Colonic mucosa (tissue), 4 donors: ENCODE data around the gene COQ6. TPM values are rescaled to one million over a fixed set of nuclear protein-coding genes. Genes with fewer than 3 reads are reported as not detected.

Source experiments
- DNase-seq: peaks from one replicate; pipeline ENCODE4 v3.0.0-alpha.2; 2020
- H3K27ac ChIP-seq: fragments of 200-600 bp; one replicate; pipeline ENCODE4 v1.8.0; 2021
- H3K27me3 ChIP-seq: fragments of 200-600 bp; one replicate; pipeline ENCODE4 v1.8.0; 2021
- H3K36me3 ChIP-seq: fragments of 200-600 bp; one replicate; pipeline ENCODE4 v1.8.0; 2021
- H3K4me1 ChIP-seq: fragments of 200-600 bp; one replicate; pipeline ENCODE4 v1.8.0; 2021; ENCODE audit warnings: mild to moderate bottlenecking
- H3K4me3 ChIP-seq: fragments of 200-600 bp; one replicate; pipeline ENCODE4 v1.8.0; 2021
- H3K9ac ChIP-seq, 2 donors: one replicate each; pipeline ENCODE4 v1.7.0; 2013; ENCODE audit warnings: control low read depth in 2 of 2, low read depth in 2 of 2, low read length in 2 of 2
- H3K9me3 ChIP-seq: fragments of 200-600 bp; one replicate; pipeline ENCODE4 v1.8.0; 2021
- CTCF ChIP-seq: fragments of 200-600 bp; IDR thresholded peaks from one replicate; pipeline ENCODE4 v1.8.0; 2022; ENCODE audit warnings: antibody characterized with exemption, mild to moderate bottlenecking
- intact Hi-C: fragments of 100-400 bp; cut with DNase I; formaldehyde crosslinking; loops from one replicate; pipeline ENCODE4 v1.14.1; 2022
- total RNA-seq, 2 donors: library from RNA; stranded (reverse); fragmentation: NEBNext Ultra II Directional in 1 of 2; extraction: Animal tissue kit (Norgen Biotek cat#: 25700) in 1 of 2; gene quantifications; one replicate each; pipeline ENCODE4 v1.2.1, GENCODE V29; 2021
- donor health status: healthy.
- donor health status: DM: no; HTN: no; CAD: no.
- donor health status: DM: no; HTN: no; CAD: no.

COQ6 gene
- total RNA-seq, 2 donors from 2014 or later = 21.6 to 23.5 TPM

DNA sequence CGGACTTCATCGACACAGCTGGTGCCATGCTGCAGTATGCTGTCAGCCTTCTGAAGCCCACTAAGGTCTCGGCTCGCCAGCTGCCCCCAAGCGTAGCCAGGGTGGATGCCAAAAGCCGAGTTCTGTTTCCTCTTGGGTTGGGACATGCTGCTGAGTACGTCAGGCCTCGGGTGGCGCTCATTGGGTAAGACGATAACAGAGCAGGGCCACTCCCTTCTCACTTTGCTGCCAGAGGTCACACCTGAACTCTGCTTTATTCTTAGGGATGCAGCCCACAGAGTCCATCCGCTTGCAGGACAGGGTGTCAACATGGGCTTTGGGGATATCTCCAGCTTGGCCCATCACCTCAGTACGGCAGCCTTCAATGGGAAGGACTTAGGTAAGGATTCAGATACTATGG lies 11.1 kb downstream of the COQ6 start:
- Histone ChIP-seq H3K4me3 (no peak overlapping the region), H3K4me1 (no peaks in the 10 kb centered on the region), H3K27ac (no peak overlapping the region), H3K9ac (no peak overlapping the region), H3K9me3 (no peaks in the 10 kb centered on the region), H3K36me3 (peaks cover 35% of the 10 kb centered on the region), H3K27me3 (no peaks in the 10 kb centered on the region)
- intact Hi-C loops = no loop called here
- TF ChIP-seq CTCF = no peak
- DNase-seq = no peak

DNA sequence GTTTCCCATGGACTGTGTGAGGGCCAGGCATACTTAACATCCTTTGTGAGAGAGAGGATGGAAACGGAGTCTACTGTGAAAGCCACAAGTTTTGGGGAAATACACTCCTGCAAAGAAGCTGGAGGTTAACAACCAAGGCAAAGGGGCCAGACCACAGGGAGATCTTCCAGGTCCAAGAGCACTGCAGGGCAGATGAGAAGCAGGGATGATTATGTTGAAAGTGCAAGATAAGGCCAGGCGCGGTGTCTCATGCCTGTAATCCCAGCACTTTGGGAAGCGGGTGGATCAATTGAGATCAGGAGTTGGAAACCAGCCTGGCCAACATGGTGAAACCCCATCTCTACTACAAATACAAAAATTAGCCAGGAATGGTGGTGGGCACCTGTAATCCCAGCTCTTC lies 15.1 kb downstream of the COQ6 start:
- Histone ChIP-seq H3K9ac (no peak overlapping the region), H3K9me3 (no peaks in the 10 kb centered on the region), H3K27ac (no peak overlapping the region), H3K27me3 (no peaks in the 10 kb centered on the region), H3K36me3 (peaks cover 25% of the 10 kb centered on the region), H3K4me1 (no peaks in the 10 kb centered on the region), H3K4me3 (no peak overlapping the region)
- TF ChIP-seq CTCF = no peak
- intact Hi-C loops = no loop called here
- DNase-seq = no peak

DNA sequence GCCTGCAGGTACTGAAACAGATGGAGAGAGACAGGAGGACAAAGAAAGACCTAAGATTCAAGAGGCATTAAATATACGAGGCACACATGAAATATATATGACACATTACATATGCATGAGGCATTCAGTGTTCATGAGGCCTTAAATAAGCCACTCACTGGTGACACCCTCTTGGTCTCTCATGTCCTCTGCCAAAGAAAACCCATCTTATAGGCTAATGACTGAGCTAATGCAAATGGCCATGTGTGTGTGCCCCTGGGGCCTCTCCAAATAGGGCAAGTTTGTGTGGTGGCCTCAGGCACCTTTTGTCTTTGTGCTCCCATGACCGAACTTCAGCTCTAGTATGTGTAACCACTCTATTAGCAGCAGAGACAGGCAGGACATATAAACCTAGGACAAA lies 18.8 kb downstream of the COQ6 start:
- no peaks in the 10 kb centered on the region for H3K9me3 ChIP-seq
- H3K9ac ChIP-seq = no peak overlapping the region
- intact Hi-C loops = no loop called here
- DNase-seq = no peak
- no peak overlapping the region for H3K4me3 ChIP-seq
- H3K27me3 ChIP-seq = no peaks in the 10 kb centered on the region
- peaks cover 3% of the 10 kb centered on the region for H3K4me1 ChIP-seq
- TF ChIP-seq CTCF = no peak
- no peaks in the 10 kb centered on the region for H3K36me3 ChIP-seq
- no peak overlapping the region for H3K27ac ChIP-seq

- H3K36me3 ChIP-seq = no peaks in the 10 kb centered on the region
Measured at GRCh38 chr14:73973497-73973896, 23.4 kb downstream of the COQ6 start.

GRCh38 chr14:73976125-73976524 lies 26.0 kb downstream of the COQ6 start:
- H3K4me1 ChIP-seq = peaks cover 3% of the 10 kb centered on the region
- H3K4me3 ChIP-seq = no peak overlapping the region
- no peaks in the 10 kb centered on the region for H3K36me3 ChIP-seq
- TF ChIP-seq CTCF = no peak
- DNase-seq = no peak
- no peaks in the 10 kb centered on the region for H3K9me3 ChIP-seq
- intact Hi-C loops = no loop called here
- no peak overlapping the region for H3K9ac ChIP-seq
- no peaks in the 10 kb centered on the region for H3K27me3 ChIP-seq
- no peak overlapping the region for H3K27ac ChIP-seq

More at GRCh38 chr14:73973497-73973896, 23.4 kb downstream of the COQ6 start:
- no peak for DNase-seq
- Histone ChIP-seq H3K9me3 (no peaks in the 10 kb centered on the region), H3K4me3 (no peak overlapping the region), H3K4me1 (peaks cover 3% of the 10 kb centered on the region), H3K27ac (no peak overlapping the region), H3K27me3 (no peaks in the 10 kb centered on the region), H3K9ac (no peak overlapping the region)
- TF ChIP-seq CTCF = no peak
- intact Hi-C loops = no loop called here

GRCh38 chr14:73977896-73978295 lies 27.8 kb downstream of the COQ6 start:
- H3K9me3 ChIP-seq = no peaks in the 10 kb centered on the region
- intact Hi-C loops = no loop called here
- no peaks in the 10 kb centered on the region for H3K27me3 ChIP-seq
- peaks cover 3% of the 10 kb centered on the region for H3K4me1 ChIP-seq
- H3K36me3 ChIP-seq = no peaks in the 10 kb centered on the region
- H3K27ac ChIP-seq = no peak overlapping the region
- DNase-seq = no peak
- H3K9ac ChIP-seq = peak overlapping the region in 1 of 2 donors; percentile 34
- no peak for TF ChIP-seq CTCF
- H3K4me3 ChIP-seq = no peak overlapping the region
